T47D (cell line): ENCODE measurements around the gene SULT1C4.
"Not testable (repeated sequence)": the region's sequence is repeated elsewhere in the genome, so short reads cannot be mapped to it uniquely, and the experiment has no call there.

ENCODE experiments used
- DNase-seq, 2 experiments: peaks; one replicate each; pipeline versions ENCODE4 v3.0.0 to v3.0.0-alpha.2; 2011 to 2012; ENCODE audit warnings: low read depth in 1 of 2, low spot score in 1 of 2
- JUND ChIP-seq: IDR thresholded peaks from 2 replicates; pipeline ENCODE4 v1.6.1; 2012; ENCODE audit warnings: low read depth
- in situ Hi-C: cut with HindIII; loops from 2 replicates; pipeline ENCODE4 v1.10.0; 2016; ENCODE audit warnings: low sequenced_read_pairs, low pct_unique_long_range_greater_than_20kb

SULT1C4 gene

GRCh38 chr2:108377815-108378630 lies at the start of gene SULT1C4:
Gene SULT1C4 (plus strand): TSS chr2:108377954. CDS start chr2:108378338, 384 bp downstream.
- no peak for TF ChIP-seq JUND
- no peak for DNase-seq
- in situ Hi-C loops: no loop called here

GRCh38 chr2:108329771-108330170 lies 48.0 kb upstream of the SULT1C4 start:
- no peak for TF ChIP-seq JUND
- in situ Hi-C loops: no loop called here
- no peak for DNase-seq

DNA sequence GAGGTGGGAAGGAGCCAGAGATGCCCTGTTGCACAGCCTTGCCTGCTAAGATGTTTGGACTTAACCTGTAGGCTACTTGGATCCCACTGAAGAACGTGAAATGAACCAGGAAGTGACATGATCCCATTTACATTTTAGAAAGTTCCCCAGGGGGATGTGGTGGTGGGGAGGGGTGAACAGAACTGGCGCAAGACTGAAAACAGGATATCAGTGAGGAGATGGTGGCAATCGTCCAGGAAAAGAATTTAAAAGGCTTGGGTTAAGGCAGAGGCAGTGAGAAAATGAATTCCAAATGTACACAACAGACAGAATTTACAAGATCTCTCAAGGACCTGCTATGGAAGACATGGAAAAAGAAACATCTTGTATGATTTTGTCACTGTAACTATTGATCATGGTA lies 46.8 kb upstream of the SULT1C4 start:
- in situ Hi-C loops: no loop called here
- TF ChIP-seq JUND: no peak
- no peak for DNase-seq

DNA sequence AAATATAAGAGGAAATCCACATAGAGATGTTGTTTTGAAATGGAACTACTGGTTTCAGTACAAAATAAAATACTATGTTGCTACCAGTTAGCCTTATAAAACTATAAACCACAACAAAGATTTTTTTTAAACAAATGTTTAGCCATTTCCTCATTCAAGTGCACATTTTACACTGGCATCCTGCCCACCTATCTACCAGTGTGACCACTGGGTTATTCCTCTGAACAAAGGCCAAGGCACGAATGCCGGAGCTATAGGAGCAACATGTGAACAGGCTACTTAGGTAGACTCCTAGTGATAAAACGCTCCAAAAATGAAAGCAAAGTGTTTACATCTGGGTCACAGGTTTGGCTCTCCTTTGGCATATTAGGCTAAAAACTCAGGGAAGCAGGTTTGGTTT lies 31.8 kb upstream of the SULT1C4 start:
- DNase-seq: no peak
- no peak for TF ChIP-seq JUND

DNA sequence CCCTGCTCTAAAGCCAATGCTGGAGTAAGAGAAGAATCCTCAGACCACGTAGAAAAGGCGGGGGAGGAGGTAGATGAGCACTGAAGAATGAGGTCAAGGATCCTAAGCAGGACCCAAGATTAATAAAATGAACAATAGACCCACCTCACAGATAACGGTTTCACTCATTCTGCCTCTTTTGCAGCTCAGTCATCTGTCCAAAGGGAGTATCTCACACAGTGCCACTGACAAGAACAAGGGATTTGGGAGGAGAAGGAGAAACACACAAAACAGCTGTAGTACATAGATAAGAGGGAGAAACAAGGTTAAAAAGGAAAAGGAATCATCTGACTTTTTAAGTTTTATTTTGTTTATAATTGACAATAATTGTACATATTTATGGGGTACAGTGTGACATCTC lies 30.9 kb upstream of the SULT1C4 start:
- TF ChIP-seq JUND: no peak
- in situ Hi-C loops: no loop called here

More for the DNA sequence above, 31.8 kb upstream of the SULT1C4 start:
- in situ Hi-C loops: no loop called here

GRCh38 chr2:108347786-108348185 lies 30.0 kb upstream of the SULT1C4 start:
- TF ChIP-seq JUND: no peak
- in situ Hi-C loops: no loop called here

More for the DNA sequence above, 30.9 kb upstream of the SULT1C4 start:
- no peak for DNase-seq

DNA sequence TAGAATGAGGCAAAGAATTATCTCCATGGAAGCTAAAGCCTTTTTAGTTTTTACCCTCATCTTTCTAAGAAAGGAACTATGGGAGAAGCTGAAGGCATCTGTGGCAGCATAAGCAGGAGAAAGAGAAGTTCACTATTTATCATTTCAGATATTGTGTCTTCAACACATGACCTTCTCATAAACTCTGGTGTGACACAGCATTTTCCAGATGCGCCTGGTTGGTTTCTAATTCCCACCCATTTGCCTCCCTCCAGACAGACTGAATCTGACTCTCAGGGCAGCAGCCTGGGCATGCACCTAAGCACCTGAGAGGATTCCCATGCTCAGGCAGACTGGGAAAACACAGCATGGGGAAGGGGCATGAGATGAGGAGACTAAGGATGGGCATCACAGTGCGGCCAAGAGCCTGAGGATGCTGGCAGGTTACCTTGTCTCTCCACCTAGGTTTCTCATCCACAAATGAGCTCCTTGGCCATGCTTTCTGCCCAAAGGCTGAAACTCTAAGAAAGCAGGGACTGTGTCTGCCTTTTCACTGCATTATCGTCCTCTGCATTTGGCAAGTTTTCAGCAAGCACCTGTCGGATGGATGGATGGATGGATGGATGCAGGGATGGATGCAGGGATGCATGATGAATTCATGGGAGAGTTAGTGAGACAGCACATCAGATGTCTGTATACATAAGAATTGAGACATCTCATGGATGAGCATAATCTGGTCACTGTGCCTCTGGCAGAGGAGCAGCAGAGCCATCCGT lies 28.8 kb upstream of the SULT1C4 start:
- in situ Hi-C loops: no loop called here

More at GRCh38 chr2:108347786-108348185, 30.0 kb upstream of the SULT1C4 start:
- DNase-seq: no peak

GRCh38 chr2:108349571-108349928 lies 28.2 kb upstream of the SULT1C4 start:
- in situ Hi-C loops: no loop called here
- TF ChIP-seq JUND: no peak
- DNase-seq: no peak

More for the DNA sequence above, 28.8 kb upstream of the SULT1C4 start:
- TF ChIP-seq JUND: no peak
- no peak for DNase-seq

- DNase-seq: no peak
- in situ Hi-C loops: no loop called here
- no peak for TF ChIP-seq JUND
Measured at GRCh38 chr2:108351889-108352288, 25.9 kb upstream of the SULT1C4 start.

DNA sequence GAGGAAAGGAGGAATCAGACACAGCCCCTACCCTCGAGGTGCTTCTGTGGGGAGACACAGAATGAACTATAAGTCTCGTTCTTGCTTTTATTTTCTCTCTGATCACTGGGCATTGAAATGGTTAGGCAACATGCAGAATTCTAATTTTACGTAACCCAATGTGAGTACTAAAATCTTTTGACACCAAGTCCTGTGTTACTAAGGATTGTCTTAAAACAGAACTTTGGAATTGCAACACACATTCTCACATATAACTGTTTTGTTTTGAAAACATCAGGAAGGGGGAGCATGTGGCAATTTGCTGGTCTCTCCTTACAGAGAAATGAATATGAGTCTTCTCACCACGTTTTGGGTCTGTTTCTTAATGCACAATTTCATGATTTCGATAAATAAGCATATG lies 23.6 kb upstream of the SULT1C4 start:
- in situ Hi-C loops: no loop called here
- DNase-seq: no peak
- TF ChIP-seq JUND: no peak

GRCh38 chr2:108355906-108356734 lies 21.6 kb upstream of the SULT1C4 start:
- DNase-seq: no peak
- no peak for TF ChIP-seq JUND
- in situ Hi-C loops: no loop called here

- in situ Hi-C loops: not testable (repeated sequence)
Measured at GRCh38 chr2:108359336-108359735, 18.4 kb upstream of the SULT1C4 start.

More at GRCh38 chr2:108359336-108359735, 18.4 kb upstream of the SULT1C4 start:
- not testable (repeated sequence) for DNase-seq
